ENCODE data around the gene TNFRSF1B. TPM values are rescaled to one million over a fixed set of nuclear protein-coding genes. Genes with fewer than 3 reads are reported as not detected.
A peak's percentile ranks its signal among the peaks of the same experiment; 100 is the strongest.

TNFRSF1B gene
- polyA plus RNA-seq, 1 donor: 16.3 TPM

DNA sequence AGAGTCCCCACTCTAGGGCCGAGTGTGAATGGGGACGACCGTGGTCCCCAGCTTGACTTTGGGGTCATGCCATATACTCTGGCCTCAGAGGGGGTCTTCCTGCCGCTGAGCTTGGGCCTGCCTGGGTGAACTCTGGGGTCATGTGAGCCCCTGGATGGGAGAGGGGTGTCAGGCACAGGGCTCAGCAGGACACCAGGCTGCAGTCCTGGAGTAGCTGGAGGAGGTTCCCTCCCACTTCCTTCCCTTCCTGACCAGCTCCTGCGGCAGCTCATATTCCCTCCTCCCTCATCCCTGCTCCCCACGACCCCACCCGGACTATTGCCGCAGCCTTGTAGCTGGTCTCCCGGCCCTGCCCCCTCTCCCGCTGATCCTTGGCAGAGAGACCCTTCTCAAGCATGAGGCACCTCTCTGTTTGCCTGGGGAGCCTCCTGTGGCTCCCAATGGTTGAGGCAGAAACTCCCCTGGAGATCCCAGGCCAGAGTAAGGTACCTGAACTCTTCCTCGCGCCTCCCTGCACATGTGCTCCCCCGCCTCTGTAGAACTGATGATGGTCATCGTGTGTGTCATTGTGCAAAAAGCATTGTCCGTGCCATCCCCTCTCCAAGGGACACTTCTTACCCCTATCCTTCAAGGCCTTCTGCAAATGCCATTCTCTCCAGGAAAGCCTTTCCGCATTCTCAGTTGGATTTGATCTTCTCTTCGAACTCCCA is 1.8 kb downstream of the TNFRSF1B start:
- Histone ChIP-seq H3K27ac (ENCODE audit: low read length) (no peak overlapping the region), H3K36me3 (ENCODE audit: control insufficient read depth, insufficient read depth, low read length) (no peaks in the 10 kb centered on the region), H3K27me3 (ENCODE audit: control insufficient read depth, insufficient read depth, low read length) (peaks cover 3% of the 10 kb centered on the region), H3K4me1 (ENCODE audit: control insufficient read depth, insufficient read depth, low read length) (no peaks in the 10 kb centered on the region), H3K4me3 (ENCODE audit: low read length) (peak overlapping the region; percentile 54), H3K9me3 (ENCODE audit: control insufficient read depth, low read depth, low read length) (no peaks in the 10 kb centered on the region)
- DNase-seq: no peak
- WGBS (ENCODE audit: insufficient coverage, low lambda C conversion rate): no CpG with 5 or more reads among the region's 17 CpGs

DNA sequence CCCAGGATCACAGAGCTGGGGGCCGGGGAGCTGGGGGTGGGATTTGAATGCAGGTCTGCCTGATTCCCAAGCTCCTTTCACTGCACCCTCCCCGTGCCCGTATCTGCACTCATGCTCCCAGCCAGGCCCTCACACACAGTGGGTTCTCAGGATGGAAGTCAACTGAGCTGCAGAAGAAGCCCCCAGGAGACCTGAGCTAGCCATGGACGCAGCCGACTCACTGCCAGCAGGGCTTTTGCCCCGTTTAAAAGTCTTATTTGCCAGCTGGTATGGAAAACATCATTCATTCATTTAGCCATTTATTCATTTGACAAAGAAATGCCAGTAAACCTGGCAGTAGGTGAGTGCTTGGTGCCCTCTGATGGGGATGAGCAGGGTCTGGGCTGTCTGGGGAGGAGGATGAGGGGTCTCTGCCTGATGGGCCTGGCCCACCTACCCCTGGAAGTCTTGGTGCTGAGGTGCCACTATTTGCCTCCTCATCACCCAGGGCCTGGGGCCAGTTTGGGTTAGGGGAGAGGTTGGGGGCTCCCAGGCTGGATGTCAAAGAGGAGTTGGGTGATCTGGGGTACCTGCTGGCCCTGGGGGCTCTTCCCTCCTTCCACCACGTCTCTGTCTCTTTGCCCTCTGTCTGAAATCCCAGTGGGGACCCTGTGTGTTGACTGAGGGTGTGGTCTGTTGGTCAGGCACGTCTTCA is 2.8 kb downstream of the TNFRSF1B start:
- H3K9me3 ChIP-seq (ENCODE audit: control insufficient read depth, low read depth, low read length): no peaks in the 10 kb centered on the region
- no peak overlapping the region for H3K27ac ChIP-seq (ENCODE audit: low read length)
- no peaks in the 10 kb centered on the region for H3K36me3 ChIP-seq (ENCODE audit: control insufficient read depth, insufficient read depth, low read length)
- H3K4me1 ChIP-seq (ENCODE audit: control insufficient read depth, insufficient read depth, low read length): peaks cover 2% of the 10 kb centered on the region
- H3K4me3 ChIP-seq (ENCODE audit: low read length): no peak overlapping the region
- no CpG with 5 or more reads among the region's 8 CpGs for WGBS (ENCODE audit: insufficient coverage, low lambda C conversion rate)
- DNase-seq: no peak
- H3K27me3 ChIP-seq (ENCODE audit: control insufficient read depth, insufficient read depth, low read length): peaks cover 3% of the 10 kb centered on the region

DNA sequence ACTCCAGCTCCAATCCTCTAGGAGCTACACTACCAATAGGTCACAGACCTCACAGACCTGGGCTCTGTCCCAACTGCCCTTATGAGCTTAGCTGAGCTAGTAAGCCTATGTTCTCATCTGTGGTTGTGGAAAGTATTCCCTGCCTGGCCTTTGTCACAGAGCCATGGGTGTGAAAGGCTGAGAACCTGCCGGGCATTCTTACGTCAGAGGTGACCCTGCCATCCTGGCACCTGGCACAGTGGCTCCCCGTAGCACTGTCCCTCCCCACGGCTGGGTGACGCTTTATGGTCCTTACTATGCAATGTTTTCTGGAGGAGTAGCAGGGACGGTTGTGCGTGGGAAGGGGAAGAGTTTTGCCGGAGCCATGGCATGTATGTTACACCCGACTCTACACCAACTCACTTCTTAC is 3.5 kb downstream of the TNFRSF1B start:
- Histone ChIP-seq H3K36me3 (ENCODE audit: control insufficient read depth, insufficient read depth, low read length) (no peaks in the 10 kb centered on the region), H3K9me3 (ENCODE audit: control insufficient read depth, low read depth, low read length) (no peaks in the 10 kb centered on the region), H3K27me3 (ENCODE audit: control insufficient read depth, insufficient read depth, low read length) (peaks cover 3% of the 10 kb centered on the region), H3K4me3 (ENCODE audit: low read length) (no peak overlapping the region), H3K27ac (ENCODE audit: low read length) (no peak overlapping the region), H3K4me1 (ENCODE audit: control insufficient read depth, insufficient read depth, low read length) (peaks cover 9% of the 10 kb centered on the region)
- DNase-seq: no peak
- WGBS (ENCODE audit: insufficient coverage, low lambda C conversion rate): no CpG with 5 or more reads among the region's 9 CpGs

GRCh38 chr1:12171206-12172041 is 4.6 kb downstream of the TNFRSF1B start:
- no peak for DNase-seq
- WGBS (ENCODE audit: insufficient coverage, low lambda C conversion rate): no CpG with 5 or more reads among the region's 12 CpGs
- no peak overlapping the region for H3K27ac ChIP-seq (ENCODE audit: low read length)
- H3K27me3 ChIP-seq (ENCODE audit: control insufficient read depth, insufficient read depth, low read length): peaks cover 3% of the 10 kb centered on the region
- H3K9me3 ChIP-seq (ENCODE audit: control insufficient read depth, low read depth, low read length): no peaks in the 10 kb centered on the region
- no peak overlapping the region for H3K4me3 ChIP-seq (ENCODE audit: low read length)
- H3K4me1 ChIP-seq (ENCODE audit: control insufficient read depth, insufficient read depth, low read length): peaks cover 12% of the 10 kb centered on the region
- H3K36me3 ChIP-seq (ENCODE audit: control insufficient read depth, insufficient read depth, low read length): no peaks in the 10 kb centered on the region

DNA sequence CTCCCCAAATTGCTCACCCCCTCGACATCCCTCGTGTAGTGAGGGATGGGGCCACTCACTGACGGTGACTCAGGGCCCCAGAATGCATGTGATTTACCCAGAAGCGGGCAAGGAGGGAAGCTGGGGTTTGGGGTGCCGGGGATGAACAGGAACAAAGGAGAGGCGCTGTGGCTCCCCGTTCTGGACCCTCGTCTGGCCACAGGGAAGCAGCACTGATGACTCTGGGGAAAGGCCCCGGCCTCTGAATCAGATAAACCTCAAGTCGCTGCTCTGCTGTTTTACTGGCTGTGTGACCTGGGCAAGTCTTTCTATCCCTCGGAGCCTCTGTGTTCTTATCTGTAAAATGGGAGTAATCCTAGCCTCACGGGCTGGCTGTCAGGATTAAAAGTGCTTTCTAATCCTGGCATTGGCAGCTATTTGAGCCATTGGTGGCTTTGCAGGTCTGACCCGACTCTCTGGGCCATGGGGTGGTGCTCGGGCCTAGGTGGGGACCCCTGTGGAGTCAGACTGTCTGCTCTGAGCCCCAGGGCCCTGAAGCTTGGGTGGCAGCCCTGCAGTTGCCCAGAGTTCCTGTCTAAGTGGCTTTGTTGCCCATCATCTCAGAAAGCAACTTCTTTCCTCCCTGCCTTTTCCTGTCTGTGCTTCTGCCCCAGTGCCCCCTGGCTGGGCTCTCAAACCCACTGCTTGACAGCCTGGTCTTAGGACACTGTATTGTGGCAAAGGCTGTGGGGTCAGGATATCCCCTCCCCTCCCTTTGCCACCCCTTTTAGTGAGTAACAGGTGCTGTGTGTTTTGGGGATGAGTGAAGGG is 5.5 kb downstream of the TNFRSF1B start:
- Histone ChIP-seq H3K36me3 (ENCODE audit: control insufficient read depth, insufficient read depth, low read length) (no peaks in the 10 kb centered on the region), H3K4me1 (ENCODE audit: control insufficient read depth, insufficient read depth, low read length) (peaks cover 12% of the 10 kb centered on the region), H3K27ac (ENCODE audit: low read length) (no peak overlapping the region), H3K27me3 (ENCODE audit: control insufficient read depth, insufficient read depth, low read length) (peaks cover 2% of the 10 kb centered on the region), H3K9me3 (ENCODE audit: control insufficient read depth, low read depth, low read length) (no peaks in the 10 kb centered on the region), H3K4me3 (ENCODE audit: low read length) (no peak overlapping the region)
- no peak for DNase-seq
- no CpG with 5 or more reads among the region's 14 CpGs for WGBS (ENCODE audit: insufficient coverage, low lambda C conversion rate)

DNA sequence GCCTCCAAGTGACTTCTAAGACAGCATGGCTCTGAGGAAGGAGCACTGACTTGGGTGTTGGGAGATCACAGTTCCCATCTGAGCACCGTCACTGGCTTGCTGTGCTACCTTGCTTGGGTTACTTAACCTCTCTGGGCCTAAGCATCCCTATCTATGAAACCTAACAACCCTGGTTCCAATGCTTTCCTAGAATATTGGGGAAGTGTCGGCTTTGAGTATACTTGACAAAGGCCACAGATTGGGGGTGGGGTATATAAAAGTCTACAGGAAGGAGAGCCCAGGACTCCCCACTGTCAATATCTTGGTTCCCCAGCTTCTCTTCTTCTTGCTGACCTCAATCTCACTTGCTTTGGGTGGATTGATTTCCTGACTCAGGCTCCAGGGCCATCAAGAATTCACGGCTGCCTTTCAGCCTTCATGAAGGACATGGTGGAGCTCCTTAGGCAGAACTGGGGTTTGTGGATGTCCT is 6.3 kb downstream of the TNFRSF1B start:
- Histone ChIP-seq H3K36me3 (ENCODE audit: control insufficient read depth, insufficient read depth, low read length) (no peaks in the 10 kb centered on the region), H3K27me3 (ENCODE audit: control insufficient read depth, insufficient read depth, low read length) (no peaks in the 10 kb centered on the region), H3K4me1 (ENCODE audit: control insufficient read depth, insufficient read depth, low read length) (peaks cover 17% of the 10 kb centered on the region), H3K9me3 (ENCODE audit: control insufficient read depth, low read depth, low read length) (no peaks in the 10 kb centered on the region), H3K4me3 (ENCODE audit: low read length) (no peak overlapping the region), H3K27ac (ENCODE audit: low read length) (no peak overlapping the region)
- no peak for DNase-seq
- no CpG with 5 or more reads among the region's 3 CpGs for WGBS (ENCODE audit: insufficient coverage, low lambda C conversion rate)

DNA sequence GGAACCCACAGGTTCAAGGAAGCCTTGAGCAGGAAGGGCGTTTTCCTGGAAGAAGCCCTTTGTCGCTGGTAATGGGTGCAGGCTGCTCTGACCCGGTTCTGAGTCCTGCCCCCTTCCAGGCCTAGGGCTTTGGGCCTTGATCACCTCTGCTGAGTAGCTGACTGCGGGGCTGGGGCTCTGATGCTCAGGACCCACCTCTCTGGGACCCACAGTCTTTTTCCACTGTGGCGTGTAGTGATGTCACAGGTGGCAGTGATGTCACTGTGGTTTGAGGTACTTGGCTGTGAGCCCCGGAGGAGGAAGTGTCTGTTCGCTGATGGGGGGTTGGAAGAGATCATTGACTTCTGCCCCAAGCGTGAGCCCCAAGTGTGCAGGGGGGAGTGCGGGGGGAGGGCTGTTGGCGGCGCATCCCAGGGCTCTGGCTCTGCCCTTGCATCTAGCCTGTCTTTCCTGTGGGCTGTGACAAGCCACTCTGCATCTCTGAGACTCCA is 6.9 kb downstream of the TNFRSF1B start:
- peaks cover 22% of the 10 kb centered on the region for H3K4me1 ChIP-seq (ENCODE audit: control insufficient read depth, insufficient read depth, low read length)
- no peaks in the 10 kb centered on the region for H3K9me3 ChIP-seq (ENCODE audit: control insufficient read depth, low read depth, low read length)
- no peaks in the 10 kb centered on the region for H3K27me3 ChIP-seq (ENCODE audit: control insufficient read depth, insufficient read depth, low read length)
- DNase-seq: no peak
- H3K27ac ChIP-seq (ENCODE audit: low read length): peak overlapping the region; percentile 23
- no peaks in the 10 kb centered on the region for H3K36me3 ChIP-seq (ENCODE audit: control insufficient read depth, insufficient read depth, low read length)
- no peak overlapping the region for H3K4me3 ChIP-seq (ENCODE audit: low read length)
- no CpG with 5 or more reads among the region's 11 CpGs for WGBS (ENCODE audit: insufficient coverage, low lambda C conversion rate)

- WGBS (ENCODE audit: insufficient coverage, low lambda C conversion rate): no CpG with 5 or more reads among the region's 17 CpGs
- DNase-seq: peak; percentile 49 to 74
- H3K27me3 ChIP-seq (ENCODE audit: control insufficient read depth, insufficient read depth, low read length): no peaks in the 10 kb centered on the region
- H3K9me3 ChIP-seq (ENCODE audit: control insufficient read depth, low read depth, low read length): no peaks in the 10 kb centered on the region
- peaks cover 28% of the 10 kb centered on the region for H3K4me1 ChIP-seq (ENCODE audit: control insufficient read depth, insufficient read depth, low read length)
- H3K27ac ChIP-seq (ENCODE audit: low read length): peak overlapping the region; percentile 41
- H3K36me3 ChIP-seq (ENCODE audit: control insufficient read depth, insufficient read depth, low read length): no peaks in the 10 kb centered on the region
- H3K4me3 ChIP-seq (ENCODE audit: low read length): no peak overlapping the region
Measured at GRCh38 chr1:12174924-12175810, 8.4 kb downstream of the TNFRSF1B start.
